Effector memory CD4-positive, alpha-beta T cell (primary cell): ENCODE results near the gene GJE1.
"Not testable (repeated sequence)": the region's sequence is repeated elsewhere in the genome, so short reads cannot be mapped to it uniquely, and the experiment has no call there.

Source experiments
- DNase-seq, 3 donors: peaks; one replicate each; pipeline ENCODE4 v3.0.0-alpha.2; 2020
- H3K27ac ChIP-seq: 2 replicates; pipeline ENCODE4 v1.7.0; 2013; ENCODE audit warnings: mild to moderate bottlenecking, low read length, moderate library complexity; ENCODE audit not compliant: insufficient read depth, poor library complexity, severe bottlenecking
- H3K27me3 ChIP-seq: replicated peaks from 2 replicates; pipeline ENCODE4 v1.7.0; 2013; ENCODE audit warnings: mild to moderate bottlenecking, low read length; ENCODE audit not compliant: insufficient read depth, control insufficient read depth, poor library complexity, severe bottlenecking
- H3K36me3 ChIP-seq: 2 replicates; pipeline ENCODE4 v1.7.0; 2013; ENCODE audit warnings: mild to moderate bottlenecking, low read length, moderate library complexity; ENCODE audit not compliant: control insufficient read depth, insufficient read depth
- H3K4me1 ChIP-seq: 2 replicates; pipeline ENCODE4 v1.7.0; 2013; ENCODE audit warnings: low read length, mild to moderate bottlenecking; ENCODE audit not compliant: control insufficient read depth, insufficient read depth, poor library complexity, severe bottlenecking
- H3K4me3 ChIP-seq: 2 replicates; pipeline ENCODE4 v1.7.0; 2013; ENCODE audit warnings: low read length, low read depth, mild to moderate bottlenecking; ENCODE audit not compliant: insufficient read depth, poor library complexity, severe bottlenecking
- H3K9me3 ChIP-seq: 2 replicates; pipeline ENCODE4 v1.7.0; 2013; ENCODE audit warnings: mild to moderate bottlenecking, low read length, moderate library complexity; ENCODE audit not compliant: control insufficient read depth

GJE1 gene

GRCh38 chr6:142130814-142131213, 1.9 kb upstream of the GJE1 start:
- Histone ChIP-seq H3K27ac (no peak overlapping the region), H3K4me3 (no peak overlapping the region), H3K36me3 (no peaks in the 10 kb centered on the region), H3K4me1 (no peaks in the 10 kb centered on the region), H3K9me3 (no peaks in the 10 kb centered on the region), H3K27me3 (peaks cover 2% of the 10 kb centered on the region)
- no peak for DNase-seq

GRCh38 chr6:142138876-142139275, 6.2 kb downstream of the GJE1 start:
- DNase-seq, result no peak
- no peaks in the 10 kb centered on the region for H3K4me1 ChIP-seq

GRCh38 chr6:142141531-142141930, 8.8 kb downstream of the GJE1 start:
- not testable (repeated sequence) for H3K27me3 ChIP-seq, DNase-seq, H3K36me3 ChIP-seq, H3K9me3 ChIP-seq, H3K27ac ChIP-seq, H3K4me3 ChIP-seq, H3K4me1 ChIP-seq

More at GRCh38 chr6:142138876-142139275, 6.2 kb downstream of the GJE1 start:
- Histone ChIP-seq H3K4me3 (no peak overlapping the region), H3K36me3 (no peaks in the 10 kb centered on the region), H3K27ac (no peak overlapping the region), H3K9me3 (no peaks in the 10 kb centered on the region), H3K27me3 (no peaks in the 10 kb centered on the region)

- H3K9me3 ChIP-seq, result no peaks in the 10 kb centered on the region
- H3K27ac ChIP-seq, result peak within 1 kb of the TSS; percentile 68
- peak; percentile 91 to 95 (median 95) for DNase-seq
- peak within 1 kb of the TSS; percentile 76 for H3K4me3 ChIP-seq
- H3K36me3 ChIP-seq, result no peaks in the 10 kb centered on the region
- H3K4me1 ChIP-seq, result peaks cover 8% of the 10 kb centered on the region
- no peaks in the 10 kb centered on the region for H3K27me3 ChIP-seq
Measured at GRCh38 chr6:142146828-142147662, 14.3 kb downstream of the GJE1 start, which contains the start of the genes NMBR and VTA1. Gene NMBR, minus strand, starts transcription at chr6:142147122. Its CDS starts 58,464 bp downstream, at chr6:142088658. Gene VTA1, plus strand, starts transcription at chr6:142147263. Its CDS starts 25 bp downstream, at chr6:142147288.

- no peaks in the 10 kb centered on the region for H3K27me3 ChIP-seq
- H3K36me3 ChIP-seq, result no peaks in the 10 kb centered on the region
- H3K27ac ChIP-seq, result no peak overlapping the region
- no peak overlapping the region for H3K4me3 ChIP-seq
- no peaks in the 10 kb centered on the region for H3K9me3 ChIP-seq
- no peak for DNase-seq
- H3K4me1 ChIP-seq, result peaks cover 8% of the 10 kb centered on the region
Measured at GRCh38 chr6:142152746-142153145, 20.0 kb downstream of the GJE1 start.

GRCh38 chr6:142153196-142153595, 20.5 kb downstream of the GJE1 start:
- H3K4me1 ChIP-seq, result peaks cover 3% of the 10 kb centered on the region
- H3K36me3 ChIP-seq, result no peaks in the 10 kb centered on the region
- H3K9me3 ChIP-seq, result no peaks in the 10 kb centered on the region
- no peak for DNase-seq
- H3K27ac ChIP-seq, result no peak overlapping the region
- H3K4me3 ChIP-seq, result no peak overlapping the region
- no peaks in the 10 kb centered on the region for H3K27me3 ChIP-seq

- Histone ChIP-seq H3K27ac (no peak overlapping the region), H3K9me3 (no peaks in the 10 kb centered on the region), H3K4me1 (no peaks in the 10 kb centered on the region), H3K36me3 (no peaks in the 10 kb centered on the region), H3K4me3 (no peak overlapping the region), H3K27me3 (no peaks in the 10 kb centered on the region)
- no peak for DNase-seq
Measured at GRCh38 chr6:142154336-142154735, 21.6 kb downstream of the GJE1 start.

- H3K27ac ChIP-seq, result no peak overlapping the region
- no peaks in the 10 kb centered on the region for H3K4me1 ChIP-seq
- H3K4me3 ChIP-seq, result no peak overlapping the region
- no peaks in the 10 kb centered on the region for H3K27me3 ChIP-seq
- no peaks in the 10 kb centered on the region for H3K36me3 ChIP-seq
- H3K9me3 ChIP-seq, result no peaks in the 10 kb centered on the region
- DNase-seq, result no peak
Measured at GRCh38 chr6:142155091-142155490, 22.4 kb downstream of the GJE1 start.

- no peak overlapping the region for H3K27ac ChIP-seq
- H3K36me3 ChIP-seq, result no peaks in the 10 kb centered on the region
- no peaks in the 10 kb centered on the region for H3K4me1 ChIP-seq
- no peak for DNase-seq
- H3K9me3 ChIP-seq, result no peaks in the 10 kb centered on the region
- no peaks in the 10 kb centered on the region for H3K27me3 ChIP-seq
- no peak overlapping the region for H3K4me3 ChIP-seq
Measured at GRCh38 chr6:142155895-142156757, 23.4 kb downstream of the GJE1 start.

GRCh38 chr6:142156758-142157068, 24.0 kb downstream of the GJE1 start:
- H3K27me3 ChIP-seq, H3K4me3 ChIP-seq, H3K4me1 ChIP-seq, H3K9me3 ChIP-seq, DNase-seq, H3K27ac ChIP-seq, H3K36me3 ChIP-seq: not testable (repeated sequence)
